PC-3 (cell line): ENCODE data around the gene HEXA. TPM values are rescaled to one million over a fixed set of nuclear protein-coding genes. Genes with fewer than 3 reads are reported as not detected.
"Not testable (repeated sequence)": the region's sequence is repeated elsewhere in the genome, so short reads cannot be mapped to it uniquely, and the experiment has no call there.

ENCODE experiments used
- ATAC-seq: fragments of 200-7000 bp; cut with Tn5 transposase; 2 replicates; pipeline ENCODE4 v1.9.1; 2020; ENCODE audit warnings: mild to moderate bottlenecking, moderate library complexity
- BruUV-seq: library from RNA; stranded (reverse); fragments of 400-500 nt; replicated peaks from 2 replicates; lab custom pipeline; 2021; lab: Mats Ljungman, UMichigan
- CTCF ChIA-PET: fragments of 300-600 bp; sonication (Branson Sonifier 250); formaldehyde crosslinking; loops from one replicate; lab custom pipeline; 2022; ENCODE audit warnings: antibody characterized with exemption; lab: Charles Lee
- POLR2A ChIA-PET: fragments of 300-600 bp; sonication (Branson Sonifier 250); formaldehyde crosslinking; loops from one replicate; lab custom pipeline; 2022; ENCODE audit warnings: antibody characterized with exemption; ENCODE audit not compliant: unreplicated experiment; lab: Charles Lee
- DNase-seq: peaks from one replicate; pipeline ENCODE4 v3.0.0-alpha.2; 2015
- H2AFZ ChIP-seq: fragments of 300-600 bp; sonication (generic); 2 replicates; pipeline ENCODE4 v1.6.0; 2016; ENCODE audit warnings: antibody characterized with exemption, low read length
- H3F3A ChIP-seq: fragments of 300-600 bp; sonication (generic); one replicate; pipeline ENCODE4 v1.6.0; 2017; ENCODE audit warnings: antibody characterized with exemption, low read length, control low read depth, mild to moderate bottlenecking; ENCODE audit not compliant: unreplicated experiment
- H3K27ac ChIP-seq: fragments of 300-600 bp; sonication (generic); 2 replicates; pipeline ENCODE4 v1.5.1; 2016; ENCODE audit warnings: mild to moderate bottlenecking, low read length
- H3K27me3 ChIP-seq: fragments of 300-600 bp; sonication (generic); 2 replicates; pipeline ENCODE4 v1.6.1; 2016; ENCODE audit warnings: low read length, mixed read lengths
- H3K36me3 ChIP-seq: fragments of 300-600 bp; sonication (generic); 2 replicates; pipeline ENCODE4 v1.6.1; 2016; ENCODE audit warnings: low read depth, mixed run types, low read length, mixed read lengths
- H3K4me1 ChIP-seq: fragments of 300-600 bp; sonication (generic); 2 replicates; pipeline ENCODE4 v1.5.1; 2016; ENCODE audit warnings: low read length; ENCODE audit not compliant: insufficient read depth
- H3K4me2 ChIP-seq: fragments of 300-600 bp; sonication (generic); 2 replicates; pipeline ENCODE4 v1.6.0; 2016; ENCODE audit warnings: low read length
- H3K4me3 ChIP-seq: fragments of 300-600 bp; sonication (generic); 2 replicates; pipeline ENCODE4 v1.5.1; 2016; ENCODE audit warnings: mild to moderate bottlenecking, low read length, mixed read lengths
- H3K79me2 ChIP-seq: fragments of 300-600 bp; sonication (generic); 2 replicates; pipeline ENCODE4 v1.6.1; 2017; ENCODE audit warnings: low read length, mixed read lengths
- H3K9ac ChIP-seq: fragments of 300-600 bp; sonication (generic); 2 replicates; pipeline ENCODE4 v1.6.0; 2016; ENCODE audit warnings: mild to moderate bottlenecking, low read length
- H3K9me2 ChIP-seq: fragments of 300-600 bp; sonication (generic); replicated peaks from 2 replicates; pipeline ENCODE4 v1.6.1; 2016; ENCODE audit warnings: mixed run types, low read length, mixed read lengths
- H3K9me3 ChIP-seq: fragments of 300-600 bp; sonication (generic); 2 replicates; pipeline ENCODE4 v1.6.1; 2016; ENCODE audit warnings: low read length, mixed read lengths
- H4K20me1 ChIP-seq: fragments of 300-600 bp; sonication (generic); 2 replicates; pipeline ENCODE4 v1.6.1; 2016; ENCODE audit warnings: low read length, mixed read lengths
- CTCF ChIP-seq: fragments of 300-600 bp; sonication (generic); conservative IDR thresholded peaks from 2 replicates; pipeline ENCODE4 v1.5.1; 2017; ENCODE audit warnings: antibody characterized with exemption, low read depth, mild to moderate bottlenecking, low read length
- EZH2 ChIP-seq: fragments of 300-600 bp; sonication (generic); IDR thresholded peaks from one replicate; pipeline ENCODE4 v1.6.1; 2017; ENCODE audit warnings: antibody characterized with exemption, mild to moderate bottlenecking, low read length; ENCODE audit not compliant: unreplicated experiment
- EZH2phosphoT487 ChIP-seq: fragments of 300-600 bp; sonication (generic); IDR thresholded peaks from 2 replicates; pipeline ENCODE4 v1.6.1; 2018; ENCODE audit warnings: mild to moderate bottlenecking, antibody characterized with exemption, low read length, borderline replicate concordance
- intact Hi-C: fragments of 100-400 bp; cut with micrococcal nuclease; formaldehyde crosslinking; loops from 2 replicates; pipeline ENCODE4 v1.9.0; 2023
- total RNA-seq: library from RNA; depleted of rRNA; stranded (reverse); fragments of >200 nt; gene quantifications from 2 replicates; pipeline ENCODE4 v1.2.3, GENCODE V29; 2014

The HEXA gene
- total RNA-seq, 1 experiment from 2014 or later: not detected

DNA sequence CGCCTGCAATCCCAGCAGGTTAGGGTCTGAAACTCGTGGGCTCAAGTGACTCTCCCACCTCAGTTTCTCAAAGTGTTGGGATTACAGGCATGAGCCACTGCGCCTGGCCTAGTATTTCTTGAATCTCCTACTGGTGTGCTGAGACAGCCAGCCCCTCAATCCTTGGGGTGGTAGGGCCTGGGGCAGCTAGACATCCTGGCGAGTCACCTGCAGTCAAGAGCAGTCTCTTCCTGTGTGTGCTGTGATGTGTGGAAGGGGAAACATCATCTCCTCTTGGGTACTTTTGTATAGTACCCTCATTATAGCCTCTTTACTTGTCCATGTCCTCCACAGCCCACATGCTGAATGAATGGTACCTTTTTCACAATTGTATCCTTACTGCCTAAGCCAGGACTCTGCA is 4.9 kb upstream of the HEXA start:
- Histone ChIP-seq H3K79me2 (no peaks in the 10 kb centered on the region), H3K9me3 (no peaks in the 10 kb centered on the region), H3K9me2 (no peaks in the 10 kb centered on the region), H3K4me2 (no peak overlapping the region), H3K9ac (no peak overlapping the region), H2AFZ (no peak overlapping the region), H3K4me3 (no peak overlapping the region), H3K4me1 (no peaks in the 10 kb centered on the region), H3F3A (no peaks in the 10 kb centered on the region), H3K36me3 (no peaks in the 10 kb centered on the region), H3K27me3 (no peaks in the 10 kb centered on the region), H3K27ac (no peak overlapping the region), H4K20me1 (no peaks in the 10 kb centered on the region)
- TF ChIP-seq EZH2 (no peak), EZH2phosphoT487 (no peak), CTCF (no peak)
- ChIA-PET POLR2A (no interaction called here), CTCF (no interaction called here)
- no TSS peak for BruUV-seq
- intact Hi-C loops: no loop called here
- DNase-seq (no peak), ATAC-seq (no peak)

DNA sequence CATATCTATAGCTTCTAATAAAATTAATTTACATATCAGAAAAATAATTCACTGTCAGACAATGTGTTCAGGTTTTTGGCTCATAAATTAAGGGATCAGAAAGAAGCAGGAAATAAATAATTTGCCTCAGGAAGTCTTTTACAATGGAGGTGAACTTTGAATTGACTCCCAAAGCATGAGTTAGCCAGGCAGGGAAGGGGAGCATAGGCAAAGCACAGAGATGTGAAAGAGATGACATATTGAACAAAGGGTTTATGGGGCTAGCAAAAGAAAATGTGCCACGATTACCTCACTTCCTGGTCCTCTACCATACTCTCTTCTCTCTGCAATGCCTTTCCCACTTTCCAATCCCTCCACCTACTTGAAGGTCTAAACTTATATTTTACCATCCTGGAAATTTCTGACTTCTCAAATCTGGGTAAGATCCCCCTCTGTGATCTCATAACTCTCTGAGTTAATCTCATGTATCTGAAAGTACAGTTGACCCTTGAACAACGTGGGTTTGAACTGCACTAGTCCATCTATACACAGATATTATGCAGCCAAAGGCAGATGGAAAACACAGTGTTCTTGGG is 4.1 kb upstream of the HEXA start:
- no TSS peak for BruUV-seq
- ChIA-PET POLR2A (no interaction called here), CTCF (no interaction called here)
- TF ChIP-seq EZH2phosphoT487 (no peak), CTCF (no peak), EZH2 (no peak)
- Histone ChIP-seq H3K79me2 (no peaks in the 10 kb centered on the region), H3K4me1 (no peaks in the 10 kb centered on the region), H3K27me3 (no peaks in the 10 kb centered on the region), H3K9ac (no peak overlapping the region), H3K4me3 (no peak overlapping the region), H3K9me2 (no peaks in the 10 kb centered on the region), H3K36me3 (no peaks in the 10 kb centered on the region), H3K9me3 (no peaks in the 10 kb centered on the region), H3F3A (no peaks in the 10 kb centered on the region), H3K4me2 (no peak overlapping the region), H3K27ac (no peak overlapping the region), H4K20me1 (no peaks in the 10 kb centered on the region), H2AFZ (no peak overlapping the region)
- ATAC-seq (no peak), DNase-seq (no peak)
- intact Hi-C loops: no loop called here

- H3K9me3 ChIP-seq, H3K9me2 ChIP-seq, BruUV-seq, H3K27ac ChIP-seq, H3F3A ChIP-seq, H2AFZ ChIP-seq, H3K4me3 ChIP-seq, H3K27me3 ChIP-seq, H3K36me3 ChIP-seq, H3K79me2 ChIP-seq, H3K4me2 ChIP-seq, ATAC-seq, DNase-seq, CTCF ChIA-PET, H3K9ac ChIP-seq, H3K4me1 ChIP-seq, POLR2A ChIA-PET, H4K20me1 ChIP-seq, intact Hi-C loops: not testable (repeated sequence)
These were observed 3.3 kb upstream of the HEXA start for GRCh38 chr15:72379106-72379505.
